GM12873 (cell line): Measurements from ENCODE around the gene PTPRM.

Experiments
- CTCF ChIP-seq: IDR thresholded peaks from 2 replicates; pipeline ENCODE4 v1.5.1; 2012; ENCODE audit warnings: low read depth, mild to moderate bottlenecking, moderate library complexity, low read length, control low read depth; ENCODE audit not compliant: insufficient read depth; ENCODE audit errors: missing control alignments

Gene PTPRM

GRCh38 chr18:8324343-8325065, 757.4 kb downstream of the PTPRM start:
- peak; percentile 25 for TF ChIP-seq CTCF

- no peak for TF ChIP-seq CTCF
Observed at GRCh38 chr18:8326763-8327394, 759.8 kb downstream of the PTPRM start.

GRCh38 chr18:8328126-8328525, 761.0 kb downstream of the PTPRM start:
- TF ChIP-seq CTCF, result no peak

GRCh38 chr18:8329186-8329771, 762.2 kb downstream of the PTPRM start:
- no peak for TF ChIP-seq CTCF

- no peak for TF ChIP-seq CTCF
Observed at GRCh38 chr18:8330575-8330974, 763.5 kb downstream of the PTPRM start.

GRCh38 chr18:8332286-8332685, 765.2 kb downstream of the PTPRM start:
- TF ChIP-seq CTCF, result no peak

- TF ChIP-seq CTCF, result no peak
Observed at GRCh38 chr18:8333961-8334360, 766.8 kb downstream of the PTPRM start.
